ENCODE measurements around the gene ATL3.
A peak's percentile ranks its signal among the peaks of the same experiment; 100 is the strongest.
"Not testable (repeated sequence)": the region's sequence is repeated elsewhere in the genome, so short reads cannot be mapped to it uniquely, and the experiment has no call there.

Gene ATL3

GRCh38 chr11:63671322-63672155 is at the start of gene ATL3:
ATL3 (minus strand) TSS chr11:63671376; CDS start chr11:63671335, 41 bp downstream.
- peak; percentile 97 for DNase-seq

GRCh38 chr11:63720611-63721010 is 49.4 kb upstream of the ATL3 start:
- DNase-seq = no peak

GRCh38 chr11:63719987-63720386 is 48.8 kb upstream of the ATL3 start:
- no peak for DNase-seq

- no peak for DNase-seq
Measured at GRCh38 chr11:63719001-63719400, 47.8 kb upstream of the ATL3 start.

- DNase-seq = no peak
Measured at GRCh38 chr11:63716046-63716445, 44.9 kb upstream of the ATL3 start.

- DNase-seq = no peak
Measured at GRCh38 chr11:63713766-63714165, 42.6 kb upstream of the ATL3 start.

- no peak for DNase-seq
Measured at GRCh38 chr11:63711838-63712237, 40.7 kb upstream of the ATL3 start.

- no peak for DNase-seq
Measured at GRCh38 chr11:63710476-63711217, 39.5 kb upstream of the ATL3 start.

- no peak for DNase-seq
Measured at GRCh38 chr11:63709336-63709884, 38.2 kb upstream of the ATL3 start.

- DNase-seq = no peak
Measured at GRCh38 chr11:63708764-63709163, 37.6 kb upstream of the ATL3 start.

GRCh38 chr11:63705526-63705925 is 34.4 kb upstream of the ATL3 start:
- DNase-seq = no peak

- DNase-seq = no peak
Measured at GRCh38 chr11:63699896-63700295, 28.7 kb upstream of the ATL3 start.

GRCh38 chr11:63698976-63699733 is 28.0 kb upstream of the ATL3 start:
- DNase-seq = no peak

GRCh38 chr11:63694596-63694995 is 23.4 kb upstream of the ATL3 start:
- DNase-seq = no peak

GRCh38 chr11:63687845-63688244 is 16.7 kb upstream of the ATL3 start:
- DNase-seq = no peak

- DNase-seq = no peak
Measured at GRCh38 chr11:63686926-63687325, 15.8 kb upstream of the ATL3 start.

- DNase-seq = not testable (repeated sequence)
Measured at GRCh38 chr11:63685158-63685721, 14.1 kb upstream of the ATL3 start.

GRCh38 chr11:63683133-63683991 is 12.2 kb upstream of the ATL3 start:
- no peak for DNase-seq

GRCh38 chr11:63682066-63683021 is 11.2 kb upstream of the ATL3 start:
- peak; percentile 45 for DNase-seq

GRCh38 chr11:63681321-63682065 is 10.3 kb upstream of the ATL3 start, which contains the start of gene RTN3:
RTN3 (plus strand) TSS chr11:63681500; CDS start chr11:63681637, 137 bp downstream.
- DNase-seq = peak; percentile 99
